GM19193 (cell line): ENCODE measurements around the gene PRELP.

Experiments used
- POLR2A ChIP-seq: IDR thresholded peaks from 4 replicates; pipeline ENCODE4 v1.6.1; 2011; ENCODE audit not compliant: insufficient read depth, insufficient read length; ENCODE audit errors: extremely low read depth

PRELP gene

GRCh38 chr1:203520315-203520714, 44.7 kb downstream of the PRELP start:
- no peak for TF ChIP-seq POLR2A

GRCh38 chr1:203521074-203521794, 45.6 kb downstream of the PRELP start:
- no peak for TF ChIP-seq POLR2A

GRCh38 chr1:203521812-203522211, 46.2 kb downstream of the PRELP start:
- TF ChIP-seq POLR2A, result no peak

GRCh38 chr1:203522237-203522636, 46.6 kb downstream of the PRELP start:
- TF ChIP-seq POLR2A, result no peak

GRCh38 chr1:203523667-203524066, 48.1 kb downstream of the PRELP start:
- no peak for TF ChIP-seq POLR2A

- TF ChIP-seq POLR2A, result no peak
Measured at GRCh38 chr1:203524152-203524551, 48.5 kb downstream of the PRELP start.

- no peak for TF ChIP-seq POLR2A
Measured at GRCh38 chr1:203524824-203525223, 49.2 kb downstream of the PRELP start.

GRCh38 chr1:203525685-203526084, 50.1 kb downstream of the PRELP start:
- TF ChIP-seq POLR2A, result no peak

GRCh38 chr1:203526130-203526529, 50.5 kb downstream of the PRELP start:
- TF ChIP-seq POLR2A, result no peak

- no peak for TF ChIP-seq POLR2A
Measured at GRCh38 chr1:203526572-203526971, 51.0 kb downstream of the PRELP start.

- no peak for TF ChIP-seq POLR2A
Measured at GRCh38 chr1:203527013-203527412, 51.4 kb downstream of the PRELP start.

GRCh38 chr1:203528063-203528462, 52.5 kb downstream of the PRELP start:
- no peak for TF ChIP-seq POLR2A

- no peak for TF ChIP-seq POLR2A
Measured at GRCh38 chr1:203528976-203529835, 53.6 kb downstream of the PRELP start.

GRCh38 chr1:203531063-203531462, 55.5 kb downstream of the PRELP start:
- no peak for TF ChIP-seq POLR2A

GRCh38 chr1:203534012-203534411, 58.4 kb downstream of the PRELP start:
- TF ChIP-seq POLR2A, result no peak

GRCh38 chr1:203534526-203534925, 58.9 kb downstream of the PRELP start:
- no peak for TF ChIP-seq POLR2A
